H9 (cell line): ENCODE results near the gene SH3TC1. TPM values are rescaled to one million over a fixed set of nuclear protein-coding genes. Genes with fewer than 3 reads are reported as not detected.

Source experiments
- DNase-seq: peaks from one replicate; pipeline ENCODE4 v3.0.0-alpha.2; 2017
- H2AFZ ChIP-seq: one replicate; pipeline ENCODE4 v1.6.1; 2013; ENCODE audit warnings: mild to moderate bottlenecking, low read length, control low read depth, moderate library complexity
- H2AK5ac ChIP-seq: 2 replicates; pipeline ENCODE4 v1.6.1; 2013; ENCODE audit warnings: low read length, control low read depth, mixed read lengths; ENCODE audit not compliant: insufficient read length
- H2BK120ac ChIP-seq: one replicate; pipeline ENCODE4 v1.6.1; 2013; ENCODE audit warnings: low read depth, mild to moderate bottlenecking, low read length, control low read depth, inconsistent platforms; ENCODE audit not compliant: poor library complexity, severe bottlenecking
- H2BK12ac ChIP-seq: 2 replicates; pipeline ENCODE4 v1.6.1; 2013; ENCODE audit warnings: low read length, control low read depth, mixed read lengths, low read depth; ENCODE audit not compliant: insufficient read length
- H2BK15ac ChIP-seq: 2 replicates; pipeline ENCODE4 v1.6.1; 2013; ENCODE audit warnings: low read depth, low read length, control low read depth
- H2BK20ac ChIP-seq: one replicate; pipeline ENCODE4 v1.6.1; 2013; ENCODE audit warnings: low read depth, mild to moderate bottlenecking, low read length, control low read depth, inconsistent platforms; ENCODE audit not compliant: poor library complexity, severe bottlenecking
- H2BK5ac ChIP-seq: 2 replicates; pipeline ENCODE4 v1.6.1; 2013; ENCODE audit warnings: low read length, control low read depth, mixed read lengths; ENCODE audit not compliant: insufficient read length
- H3K14ac ChIP-seq: 2 replicates; pipeline ENCODE4 v1.6.1; 2013; ENCODE audit warnings: low read length, control low read depth; ENCODE audit not compliant: insufficient read depth
- H3K18ac ChIP-seq: 2 replicates; pipeline ENCODE4 v1.6.1; 2013; ENCODE audit warnings: low read depth, mild to moderate bottlenecking, mixed read lengths, low read length, control low read depth; ENCODE audit not compliant: insufficient read length
- H3K23ac ChIP-seq: 2 replicates; pipeline ENCODE4 v1.6.1; 2013; ENCODE audit warnings: low read length, control low read depth, mixed read lengths, low read depth; ENCODE audit not compliant: insufficient read length
- H3K23me2 ChIP-seq: 2 replicates; pipeline ENCODE4 v1.6.1; 2013; ENCODE audit warnings: low read depth, mild to moderate bottlenecking, mixed read lengths, low read length, control low read depth; ENCODE audit not compliant: insufficient read length, poor library complexity, severe bottlenecking
- H3K27ac ChIP-seq: 2 replicates; pipeline ENCODE4 v1.5.1; 2013; ENCODE audit warnings: low read length, control low read depth, mixed read lengths, low read depth; ENCODE audit not compliant: insufficient read length
- H3K27me3 ChIP-seq: 2 replicates; pipeline ENCODE4 v1.6.1; 2013; ENCODE audit warnings: low read length, control low read depth, inconsistent platforms; ENCODE audit not compliant: insufficient read depth
- H3K4ac ChIP-seq: 2 replicates; pipeline ENCODE4 v1.6.1; 2013; ENCODE audit warnings: low read depth, mild to moderate bottlenecking, control low read depth, inconsistent platforms, low read length, moderate library complexity
- H3K4me1 ChIP-seq: 2 replicates; pipeline ENCODE4 v1.6.1; 2013; ENCODE audit warnings: low read length, control low read depth, inconsistent platforms; ENCODE audit not compliant: insufficient read depth
- H3K4me2 ChIP-seq: 2 replicates; pipeline ENCODE4 v1.6.1; 2013; ENCODE audit warnings: low read length, control low read depth, mixed read lengths; ENCODE audit not compliant: insufficient read length, insufficient read depth
- H3K56ac ChIP-seq: 2 replicates; pipeline ENCODE4 v1.6.1; 2013; ENCODE audit warnings: low read depth, mild to moderate bottlenecking, mixed read lengths, low read length, control low read depth; ENCODE audit not compliant: insufficient read length
- H3K79me1 ChIP-seq: 2 replicates; pipeline ENCODE4 v1.6.1; 2013; ENCODE audit warnings: low read depth, mild to moderate bottlenecking, moderate library complexity, low read length, control low read depth, inconsistent platforms; ENCODE audit not compliant: insufficient read depth, poor library complexity, severe bottlenecking
- H3K79me2 ChIP-seq: 2 replicates; pipeline ENCODE4 v1.6.1; 2013; ENCODE audit warnings: low read length, control low read depth, inconsistent platforms; ENCODE audit not compliant: insufficient read depth
- H3K9ac ChIP-seq: 2 replicates; pipeline ENCODE4 v1.6.1; 2013; ENCODE audit warnings: low read length, control low read depth, mixed read lengths; ENCODE audit not compliant: insufficient read length; ENCODE audit errors: extremely low read depth
- H3K9me3 ChIP-seq: one replicate; pipeline ENCODE4 v1.6.1; 2013; ENCODE audit warnings: low read depth, low read length, inconsistent platforms; ENCODE audit not compliant: control insufficient read depth
- H3T11ph ChIP-seq: one replicate; pipeline ENCODE4 v1.6.1; 2013; ENCODE audit warnings: mild to moderate bottlenecking, low read length, control low read depth, inconsistent platforms
- H4K20me1 ChIP-seq: one replicate; pipeline ENCODE4 v1.6.1; 2013; ENCODE audit not compliant: control insufficient read depth, insufficient read length, insufficient read depth
- H4K5ac ChIP-seq: 2 replicates; pipeline ENCODE4 v1.6.1; 2013; ENCODE audit warnings: low read depth, mild to moderate bottlenecking, mixed read lengths, low read length, control low read depth; ENCODE audit not compliant: insufficient read length
- H4K8ac ChIP-seq: replicated peaks from 2 replicates; pipeline ENCODE4 v1.6.1; 2013; ENCODE audit warnings: low read length, control low read depth, mixed read lengths, low read depth; ENCODE audit not compliant: insufficient read length
- H4K91ac ChIP-seq: 2 replicates; pipeline ENCODE4 v1.6.1; 2013; ENCODE audit warnings: low read depth, mild to moderate bottlenecking, moderate library complexity, mixed read lengths, low read length, control low read depth; ENCODE audit not compliant: insufficient read length
- H3K27ac Mint-ChIP-seq, 3 experiments: 2 replicates in 2 of 3; 3 replicates in 1 of 3; pipeline ENCODE4 v1.8.0; 2020 to 2021; ENCODE audit warnings: mixed read lengths in 3 of 3, mild to moderate bottlenecking in 1 of 3, moderate library complexity in 1 of 3
- H3K27me3 Mint-ChIP-seq: 2 replicates; pipeline ENCODE4 v1.8.0; 2021; ENCODE audit warnings: low read depth, mild to moderate bottlenecking, moderate library complexity, mixed read lengths
- H3K36me3 Mint-ChIP-seq, 3 experiments: 2 replicates in 2 of 3; 3 replicates in 1 of 3; pipeline ENCODE4 v1.8.0; 2020 to 2021; ENCODE audit warnings: low read depth in 3 of 3, mixed read lengths in 3 of 3; ENCODE audit not compliant: insufficient read depth in 1 of 3
- H3K4me1 Mint-ChIP-seq, 2 experiments: 2 replicates each; pipeline ENCODE4 v1.8.0; 2020; ENCODE audit warnings: mixed read lengths in 2 of 2
- H3K4me3 Mint-ChIP-seq, 2 experiments: 2 replicates in 1 of 2; 3 replicates in 1 of 2; pipeline ENCODE4 v1.8.0; 2020 to 2021; ENCODE audit warnings: mild to moderate bottlenecking in 2 of 2, mixed read lengths in 2 of 2, moderate library complexity in 1 of 2
- H3K9me3 Mint-ChIP-seq, 2 experiments: 2 replicates in 1 of 2; 3 replicates in 1 of 2; pipeline ENCODE4 v1.8.0; 2020; ENCODE audit warnings: mild to moderate bottlenecking in 2 of 2, mixed read lengths in 2 of 2, moderate library complexity in 1 of 2
- CTCF ChIP-seq: fragments of 200-600 bp; sonication (generic); conservative IDR thresholded peaks from 3 replicates; pipeline ENCODE4 v1.8.0; 2021; ENCODE audit warnings: antibody characterized with exemption, mild to moderate bottlenecking
- WGBS: extraction: QIAGEN DNeasy Blood & Tissue Kit; methylation state at CpG from one replicate; pipeline ENCODE4 v1.1.7; 2013; ENCODE audit warnings: missing lambda C conversion rate, low lambda C conversion rate, mixed read lengths; ENCODE audit not compliant: insufficient read length; ENCODE audit errors: extremely low coverage; 5-methylcytosine and 5-hydroxymethylcytosine counted together
- total RNA-seq: library from RNA; stranded (reverse); gene quantifications from 2 replicates; pipeline ENCODE4 v1.2.1, GENCODE V29; 2021

Gene SH3TC1
- total RNA-seq, 1 experiment from 2014 or later, result 0.74 TPM

- H4K91ac ChIP-seq, result no peak overlapping the region
- no peaks in the 10 kb centered on the region for H3K79me1 ChIP-seq
- no peaks in the 10 kb centered on the region for H3K23me2 ChIP-seq
- H3K27ac ChIP-seq, result no peak overlapping the region
- H3K18ac ChIP-seq, result no peak overlapping the region
- no peak overlapping the region for H3K27ac Mint-ChIP-seq
- H3K27me3 ChIP-seq, result no peaks in the 10 kb centered on the region
- H3K14ac ChIP-seq, result no peak overlapping the region
- DNase-seq, result no peak
- no peak overlapping the region for H3T11ph ChIP-seq
- H4K8ac ChIP-seq, result no peak overlapping the region
- H2BK12ac ChIP-seq, result no peak overlapping the region
- no peak overlapping the region for H2BK20ac ChIP-seq
- no peaks in the 10 kb centered on the region; the same call in 1 of the 2 replicates for H3K4me1 ChIP-seq
- no peaks in the 10 kb centered on the region for H3K9me3 ChIP-seq
- H3K4me2 ChIP-seq, result no peak overlapping the region
- WGBS, result no CpG with 5 or more reads among the region's 6 CpGs
- no peak overlapping the region for H2AFZ ChIP-seq
- H2BK120ac ChIP-seq, result no peak overlapping the region
- H4K20me1 ChIP-seq, result no peaks in the 10 kb centered on the region
- H3K4me3 Mint-ChIP-seq, result no peak overlapping the region
- H4K5ac ChIP-seq, result no peak overlapping the region
- no peak overlapping the region for H2BK5ac ChIP-seq
- no peak overlapping the region for H3K23ac ChIP-seq
- no peak for TF ChIP-seq CTCF
- no peaks in the 10 kb centered on the region for H3K36me3 Mint-ChIP-seq
- H3K4ac ChIP-seq, result no peak overlapping the region
- no peaks in the 10 kb centered on the region for H3K79me2 ChIP-seq
- H3K9ac ChIP-seq, result no peak overlapping the region
- no peak overlapping the region for H2AK5ac ChIP-seq
- H3K56ac ChIP-seq, result no peak overlapping the region
- no peaks in the 10 kb centered on the region; the same call in 1 of the 2 replicates for H3K27me3 Mint-ChIP-seq
- H3K4me1 Mint-ChIP-seq, result peaks cover 4 to 9% of the 10 kb centered on the region in 2 experiments
- no peak overlapping the region for H2BK15ac ChIP-seq
- H3K9me3 Mint-ChIP-seq, result no peaks in the 10 kb centered on the region
These were observed 18.1 kb downstream of the SH3TC1 start for GRCh38 chr4:8217246-8217511.
